ENCODE measurements around the gene ASAP3. TPM values are rescaled to one million over a fixed set of nuclear protein-coding genes. Genes with fewer than 3 reads are reported as not detected.

Gene ASAP3
- total and polyA plus RNA-seq, 2 donors (not counting 3 experiments of a cell fraction or from before 2014, with no cell fraction given), result 12.5 to 14.2 TPM

GRCh38 chr1:23416964-23417363 lies 67.0 kb downstream of the ASAP3 start:
- Histone ChIP-seq H3K27ac (ENCODE audit: insufficient read depth, low read depth, low read length) (no peak overlapping the region), H3K79me2 (ENCODE audit: control insufficient read depth, insufficient read depth, low read length) (no peaks in the 10 kb centered on the region), H3K9ac (replicated peaks; ENCODE audit: extremely low read depth, insufficient read depth, low read length) (no peak overlapping the region), H4K20me1 (replicated peaks; ENCODE audit: control insufficient read depth, extremely low read depth, insufficient read depth, low read length) (no peaks in the 10 kb centered on the region), H3K9me3 (replicated peaks; ENCODE audit: control insufficient read depth, insufficient read depth, low read length) (no peaks in the 10 kb centered on the region), H2AFZ (ENCODE audit: low read depth, low read length) (no peak overlapping the region), H3K36me3 (ENCODE audit: control insufficient read depth in 2 of 2, extremely low read depth in 1 of 2, insufficient read depth in 2 of 2, low read length in 2 of 2) (no peaks in the 10 kb centered on the region), H3K9me1 (replicated peaks; ENCODE audit: control insufficient read depth, extremely low read depth, insufficient read depth, low read length) (no peaks in the 10 kb centered on the region), H3K4me1 (ENCODE audit: control insufficient read depth, extremely low read depth, insufficient read depth, low read length) (no peaks in the 10 kb centered on the region), H3K4me3 (replicated peaks in 1 of 3; ENCODE audit: insufficient read depth in 1 of 3, low read depth in 1 of 3, low read length in 3 of 3) (no peak overlapping the region), H3K4me2 (ENCODE audit: insufficient read depth, low read length) (no peak overlapping the region), H3K27me3 (ENCODE audit: control insufficient read depth in 2 of 2, insufficient read depth in 2 of 2, low read length in 2 of 2) (no peaks in the 10 kb centered on the region)
- POLR2A ChIA-PET, result no interaction called here
- no TSS peak for BruUV-seq (replicated peaks)
- no peak for DNase-seq (ENCODE audit: low read depth, low spot score)
- intact Hi-C loops (cut with micrococcal nuclease) (no loop called here), dilution Hi-C loops (cut with MboI; ENCODE audit: extremely low pct_ligation_motif_present, low sequenced_read_pairs) (no loop called here)
- CTCF ChIA-PET, result interaction anchor here (1.6 kb wide), 1 partner anchor 80 kb away, joined by 4 read pairs; no protein-coding TSS in a partner anchor
- TF ChIP-seq POLR2A (IDR thresholded peaks at IDR 0.05; ENCODE audit: low read depth, low read length) (no peak), EZH2 (IDR thresholded peaks at IDR 0.05; ENCODE audit: borderline replicate concordance, low read depth, low read length, severe bottlenecking) (no peak), FOS (IDR thresholded peaks at IDR 0.05; ENCODE audit: borderline replicate concordance, insufficient read depth, low read length) (no peak), GATA2 (IDR thresholded peaks at IDR 0.05; ENCODE audit: insufficient read depth, insufficient read length, low read depth, low read length) (no peak), MAX (IDR thresholded peaks at IDR 0.05; ENCODE audit: insufficient read depth, insufficient read length) (no peak), MYC (IDR thresholded peaks at IDR 0.05; ENCODE audit: low read depth, low read length) (no peak), POLR2AphosphoS5 (IDR thresholded peaks at IDR 0.05; ENCODE audit: insufficient read depth, low read depth, low read length) (no peak), CTCF (IDR thresholded peaks at IDR 0.05; ENCODE audit: extremely low read depth in 1 of 2, insufficient read depth in 1 of 2, low read depth in 1 of 2, low read length in 2 of 2) (no peak), JUN (IDR thresholded peaks at IDR 0.05; ENCODE audit: borderline replicate concordance, insufficient read depth, insufficient read length, low read depth) (no peak)
- no peak for FAIRE-seq

All from endothelial cell of umbilical vein (primary cell).